DND-41 (cell line): ENCODE results near the gene HFM1.

ENCODE experiments used
- ATAC-seq: fragments of 200-7000 bp; cut with Tn5 transposase; 3 replicates; pipeline ENCODE4 v1.9.1; 2021; ENCODE audit warnings: low read depth; ENCODE audit not compliant: insufficient read depth
- DNase-seq: peaks from one replicate; pipeline ENCODE4 v3.0.0-alpha.2; 2020
- H2AFZ ChIP-seq: 2 replicates; pipeline ENCODE4 v1.6.0; 2012; ENCODE audit warnings: low read depth, low read length
- H3K27ac ChIP-seq: 2 replicates; pipeline ENCODE4 v1.5.1; 2012; ENCODE audit warnings: low read length, inconsistent platforms
- H3K27me3 ChIP-seq: fragments of 200-600 bp; sonication (generic); 2 replicates; pipeline ENCODE4 v1.6.0; 2012; ENCODE audit warnings: low read length, mild to moderate bottlenecking, inconsistent platforms; ENCODE audit not compliant: insufficient read depth, poor library complexity
- H3K36me3 ChIP-seq: 2 replicates; pipeline ENCODE4 v1.5.1; 2012; ENCODE audit warnings: low read length, inconsistent platforms; ENCODE audit not compliant: insufficient read depth
- H3K4me1 ChIP-seq: 2 replicates; pipeline ENCODE4 v1.5.1; 2012; ENCODE audit warnings: mild to moderate bottlenecking, low read length; ENCODE audit not compliant: insufficient read depth
- H3K4me2 ChIP-seq: 2 replicates; pipeline ENCODE4 v1.6.0; 2012; ENCODE audit warnings: mild to moderate bottlenecking, moderate library complexity, low read length, inconsistent platforms; ENCODE audit not compliant: insufficient read depth
- H3K4me3 ChIP-seq, 2 experiments: fragments of 200-600 bp in 1 of 2; shearing (Covaris generic) in 1 of 2; 2 replicates each; pipeline ENCODE4 v1.5.1; 2012 to 2016; ENCODE audit warnings: inconsistent platforms in 2 of 2, low read length in 2 of 2, mild to moderate bottlenecking in 2 of 2, low read depth in 1 of 2, moderate library complexity in 1 of 2
- H3K79me2 ChIP-seq: 2 replicates; pipeline ENCODE4 v1.6.0; 2012; ENCODE audit warnings: low read length, inconsistent platforms; ENCODE audit not compliant: insufficient read depth
- H3K9ac ChIP-seq: 2 replicates; pipeline ENCODE4 v1.6.0; 2012; ENCODE audit warnings: low read depth, mild to moderate bottlenecking, inconsistent platforms, low read length, moderate library complexity
- H3K9me3 ChIP-seq: 2 replicates; pipeline ENCODE4 v1.5.1; 2012; ENCODE audit warnings: low read length, moderate library complexity, mild to moderate bottlenecking, inconsistent platforms; ENCODE audit not compliant: insufficient read depth, severe bottlenecking
- H4K20me1 ChIP-seq: 2 replicates; pipeline ENCODE4 v1.6.0; 2012; ENCODE audit warnings: low read length; ENCODE audit not compliant: insufficient read depth
- EZH2 ChIP-seq: IDR thresholded peaks from 3 replicates; pipeline ENCODE4 v1.6.1; 2012; ENCODE audit warnings: borderline replicate concordance, low read depth, mild to moderate bottlenecking, moderate library complexity, low read length, inconsistent platforms; ENCODE audit not compliant: severe bottlenecking
- TF ChIP-seq, protein P1 (sequence below): IDR thresholded peaks from 2 replicates; pipeline ENCODE4 v1.5.1; 2012; ENCODE audit warnings: borderline replicate concordance, low read length, moderate library complexity, mild to moderate bottlenecking; ENCODE audit not compliant: poor library complexity, severe bottlenecking; ENCODE audit errors: extremely low read depth

The HFM1 gene

DNA sequence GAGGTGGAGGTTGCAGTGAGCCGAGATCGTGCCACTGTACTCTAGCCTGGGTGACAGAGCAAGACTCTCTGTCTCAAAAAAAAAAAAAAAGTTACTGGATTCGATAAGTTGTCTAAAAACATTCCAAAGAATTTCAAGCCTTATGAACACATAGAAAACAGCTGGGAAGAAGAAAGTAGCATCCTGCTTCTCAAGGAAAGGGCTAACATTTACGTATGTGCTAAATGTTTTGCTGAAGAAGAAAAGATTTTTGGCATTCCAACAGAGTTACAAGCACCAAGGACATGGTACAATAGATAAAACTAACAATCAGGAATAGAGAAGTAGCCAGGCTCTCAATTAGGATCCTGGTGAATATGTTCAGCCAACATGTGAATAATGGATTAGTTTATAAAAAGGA is 69.8 kb downstream of the HFM1 start:
- no peak overlapping the region for H3K27ac ChIP-seq
- H3K9ac ChIP-seq: no peak overlapping the region
- H3K9me3 ChIP-seq: no peaks in the 10 kb centered on the region
- no peak overlapping the region for H3K4me2 ChIP-seq
- no peak overlapping the region for H2AFZ ChIP-seq
- ATAC-seq: no peak
- no peaks in the 10 kb centered on the region for H3K4me1 ChIP-seq
- no peaks in the 10 kb centered on the region for H3K27me3 ChIP-seq
- no peaks in the 10 kb centered on the region for H4K20me1 ChIP-seq
- no peak overlapping the region for H3K4me3 ChIP-seq
- TF ChIP-seq, protein P1, sequence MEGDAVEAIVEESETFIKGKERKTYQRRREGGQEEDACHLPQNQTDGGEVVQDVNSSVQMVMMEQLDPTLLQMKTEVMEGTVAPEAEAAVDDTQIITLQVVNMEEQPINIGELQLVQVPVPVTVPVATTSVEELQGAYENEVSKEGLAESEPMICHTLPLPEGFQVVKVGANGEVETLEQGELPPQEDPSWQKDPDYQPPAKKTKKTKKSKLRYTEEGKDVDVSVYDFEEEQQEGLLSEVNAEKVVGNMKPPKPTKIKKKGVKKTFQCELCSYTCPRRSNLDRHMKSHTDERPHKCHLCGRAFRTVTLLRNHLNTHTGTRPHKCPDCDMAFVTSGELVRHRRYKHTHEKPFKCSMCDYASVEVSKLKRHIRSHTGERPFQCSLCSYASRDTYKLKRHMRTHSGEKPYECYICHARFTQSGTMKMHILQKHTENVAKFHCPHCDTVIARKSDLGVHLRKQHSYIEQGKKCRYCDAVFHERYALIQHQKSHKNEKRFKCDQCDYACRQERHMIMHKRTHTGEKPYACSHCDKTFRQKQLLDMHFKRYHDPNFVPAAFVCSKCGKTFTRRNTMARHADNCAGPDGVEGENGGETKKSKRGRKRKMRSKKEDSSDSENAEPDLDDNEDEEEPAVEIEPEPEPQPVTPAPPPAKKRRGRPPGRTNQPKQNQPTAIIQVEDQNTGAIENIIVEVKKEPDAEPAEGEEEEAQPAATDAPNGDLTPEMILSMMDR: no peak
- no peak for TF ChIP-seq EZH2
- H3K79me2 ChIP-seq: no peaks in the 10 kb centered on the region
- no peak for DNase-seq
- no peaks in the 10 kb centered on the region for H3K36me3 ChIP-seq

DNA sequence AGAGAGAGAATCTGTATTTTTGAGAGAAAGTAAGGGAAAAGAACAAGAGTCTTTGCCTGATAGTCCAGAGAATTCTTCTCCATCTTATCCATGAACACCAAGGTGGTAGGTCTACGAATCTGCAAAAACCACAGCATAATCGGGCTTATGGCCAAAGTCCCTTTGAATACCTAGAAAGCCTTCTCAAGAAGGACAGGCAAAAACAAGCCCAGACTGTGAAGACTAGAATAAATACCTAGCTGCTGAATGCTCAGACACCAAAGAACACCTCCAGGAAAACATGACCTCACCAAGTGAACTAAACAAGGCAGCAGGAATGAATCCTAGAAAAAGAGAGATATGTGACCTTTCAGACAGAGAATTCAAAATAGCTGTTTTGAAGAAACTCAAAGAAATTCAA is 79.2 kb downstream of the HFM1 start:
- no peak overlapping the region for H3K4me2 ChIP-seq
- no peak overlapping the region for H2AFZ ChIP-seq
- H3K4me1 ChIP-seq: no peaks in the 10 kb centered on the region
- no peak overlapping the region for H3K4me3 ChIP-seq
- no peak for ATAC-seq
- H3K27ac ChIP-seq: no peak overlapping the region
- no peaks in the 10 kb centered on the region for H3K9me3 ChIP-seq
- DNase-seq: no peak
- no peak overlapping the region for H3K9ac ChIP-seq
- no peaks in the 10 kb centered on the region for H4K20me1 ChIP-seq
- TF ChIP-seq, protein P1: no peak
- no peak for TF ChIP-seq EZH2
- no peaks in the 10 kb centered on the region for H3K79me2 ChIP-seq
- H3K36me3 ChIP-seq: no peaks in the 10 kb centered on the region
- no peaks in the 10 kb centered on the region for H3K27me3 ChIP-seq

DNA sequence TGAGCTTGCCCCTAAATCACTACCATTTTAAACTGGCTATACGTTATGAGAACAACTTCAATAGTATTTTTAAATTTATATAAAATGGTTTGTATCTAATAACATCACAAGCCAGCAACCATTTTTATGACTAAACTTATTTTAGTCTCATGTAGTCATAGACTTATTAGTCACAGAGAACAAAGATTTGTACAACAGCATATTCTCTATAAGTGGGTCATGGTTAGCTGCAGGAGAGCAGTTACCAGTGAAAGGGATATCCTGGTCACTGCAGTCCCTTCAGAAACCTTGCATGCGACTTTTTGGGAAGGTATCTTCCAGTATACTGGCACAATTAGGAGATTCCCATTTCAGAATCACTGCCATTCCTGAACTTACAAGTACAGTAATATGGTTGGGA is 90.0 kb downstream of the HFM1 start:
- no peaks in the 10 kb centered on the region for H3K36me3 ChIP-seq
- H3K9ac ChIP-seq: no peak overlapping the region
- no peaks in the 10 kb centered on the region for H3K4me1 ChIP-seq
- H3K27me3 ChIP-seq: no peaks in the 10 kb centered on the region
- no peak overlapping the region for H2AFZ ChIP-seq
- no peaks in the 10 kb centered on the region for H3K9me3 ChIP-seq
- no peaks in the 10 kb centered on the region for H4K20me1 ChIP-seq
- TF ChIP-seq, protein P1: no peak
- no peak for TF ChIP-seq EZH2
- H3K4me2 ChIP-seq: no peak overlapping the region
- no peak overlapping the region for H3K27ac ChIP-seq
- ATAC-seq (no peak), DNase-seq (no peak)
- no peak overlapping the region for H3K4me3 ChIP-seq
- H3K79me2 ChIP-seq: no peaks in the 10 kb centered on the region

DNA sequence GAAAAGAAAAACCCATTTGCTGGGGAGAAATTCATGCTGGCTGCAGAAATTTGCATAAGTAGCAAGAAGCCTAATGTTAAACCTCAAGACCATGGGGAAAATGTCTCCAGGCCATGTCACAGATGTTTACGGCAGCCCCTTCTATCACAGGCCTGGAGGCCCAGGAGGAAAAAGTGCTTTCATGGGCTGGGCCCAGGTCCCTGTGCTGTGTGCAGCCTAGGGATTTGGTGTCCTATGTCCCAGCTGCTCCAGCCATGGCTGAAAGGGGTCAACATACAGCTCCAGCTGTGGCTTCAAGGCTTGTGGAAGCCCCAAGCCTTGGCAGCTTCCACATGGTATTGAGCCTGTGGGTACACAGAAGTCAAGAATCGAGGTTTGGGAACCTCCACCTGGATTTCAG is 93.0 kb downstream of the HFM1 start:
- H3K9me3 ChIP-seq: no peaks in the 10 kb centered on the region
- ATAC-seq (no peak), DNase-seq (no peak)
- no peaks in the 10 kb centered on the region for H3K4me1 ChIP-seq
- no peaks in the 10 kb centered on the region for H4K20me1 ChIP-seq
- H3K9ac ChIP-seq: no peak overlapping the region
- no peak overlapping the region for H3K4me3 ChIP-seq
- TF ChIP-seq EZH2: no peak
- TF ChIP-seq, protein P1: no peak
- H3K27ac ChIP-seq: no peak overlapping the region
- no peaks in the 10 kb centered on the region for H3K36me3 ChIP-seq
- no peaks in the 10 kb centered on the region for H3K79me2 ChIP-seq
- no peak overlapping the region for H2AFZ ChIP-seq
- no peak overlapping the region for H3K4me2 ChIP-seq
- H3K27me3 ChIP-seq: no peaks in the 10 kb centered on the region
